Psoas muscle (tissue), 8 donors: ENCODE results near the gene NEURL3. TPM values are rescaled to one million over a fixed set of nuclear protein-coding genes. Genes with fewer than 3 reads are reported as not detected.
A peak's percentile ranks its signal among the peaks of the same experiment; 100 is the strongest.

Experiments used
- ATAC-seq, 4 donors: fragments of 200-7000 bp; cut with Tn5 transposase; one replicate each; pipeline ENCODE4 v1.9.1; 2020; ENCODE audit warnings: moderate library complexity in 3 of 4, mild to moderate bottlenecking in 2 of 4
- DNase-seq, 2 donors: peaks; one replicate each; pipeline ENCODE4 v3.0.0-alpha.2; 2020
- H3K27ac ChIP-seq: fragments of 200-600 bp; one replicate; pipeline ENCODE4 v1.8.0; 2022
- H3K27me3 ChIP-seq, 3 donors: fragments of 200-600 bp in 1 of 3; one replicate each; pipeline versions ENCODE4 v1.6.1 to v1.8.0; 2013 to 2022; ENCODE audit warnings: low read length in 2 of 3, mild to moderate bottlenecking in 2 of 3, moderate library complexity in 1 of 3; ENCODE audit not compliant: insufficient read depth in 3 of 3
- H3K36me3 ChIP-seq, 2 donors: fragments of 200-600 bp in 1 of 2; one replicate each; pipeline versions ENCODE4 v1.6.1 to v1.8.0; 2013 to 2022; ENCODE audit warnings: low read depth in 1 of 2, mild to moderate bottlenecking in 1 of 2, moderate library complexity in 1 of 2; ENCODE audit not compliant: insufficient read depth in 1 of 2
- H3K4me1 ChIP-seq: fragments of 200-600 bp; one replicate; pipeline ENCODE4 v1.8.0; 2022
- H3K4me3 ChIP-seq: fragments of 200-600 bp; one replicate; pipeline ENCODE4 v1.8.0; 2022; ENCODE audit warnings: mild to moderate bottlenecking
- H3K9me3 ChIP-seq: fragments of 200-600 bp; one replicate; pipeline ENCODE4 v1.8.0; 2022
- WGBS, 3 donors: extraction: QIAGEN DNeasy Blood & Tissue Kit; methylation state at CpG; one replicate each; pipeline versions ENCODE4 v1.1.6 to v1.1.7; 2013; 5-methylcytosine and 5-hydroxymethylcytosine counted together
- intact Hi-C, 2 donors: fragments of 100-400 bp; cut with DNase I; formaldehyde crosslinking; loops; one replicate each; pipeline versions ENCODE4 v1.11.0 to v1.14.2; 2022
- polyA plus RNA-seq, 3 donors: library from polyadenylated mRNA; stranded (reverse); fragments of 200-250 nt; gene quantifications; one replicate each; pipeline ENCODE4 v1.2.3, GENCODE V29; 2013
- total RNA-seq, 4 donors: library from RNA; stranded (reverse); fragmentation: NEBNext Ultra II Directional in 2 of 4; extraction: Animal tissue kit (Norgen Biotek cat#: 25700) in 2 of 4; gene quantifications; one replicate each; pipeline versions ENCODE4 v1.2.1 to v1.2.4, GENCODE V29; 2021 to 2023
- TF ChIP-seq, protein P1 (sequence below): fragments of 200-600 bp; IDR thresholded peaks from one replicate; pipeline ENCODE4 v1.8.0; 2022; ENCODE audit warnings: antibody characterized with exemption
- donor health status: healthy with polysubstance abuse.
- donor health status: DM: no; HTN: no; CAD: no; lungs with moderate emphysema.
- donor health status: Bipolar disorder and iron deficiency.
- donor health status: healthy.
- donor health status: DM: yes; HTN: yes; CAD: no.
- donor health status: DM: no; HTN: no; CAD: no.
- donor health status: DM: no; HTN: no; CAD: no.
- donor health status: DM: yes; HTN: yes; CAD: no.

NEURL3 gene
- total and polyA plus RNA-seq, 7 donors, result 0.09 to 0.59 (median 0.09) TPM; not detected in 4

DNA sequence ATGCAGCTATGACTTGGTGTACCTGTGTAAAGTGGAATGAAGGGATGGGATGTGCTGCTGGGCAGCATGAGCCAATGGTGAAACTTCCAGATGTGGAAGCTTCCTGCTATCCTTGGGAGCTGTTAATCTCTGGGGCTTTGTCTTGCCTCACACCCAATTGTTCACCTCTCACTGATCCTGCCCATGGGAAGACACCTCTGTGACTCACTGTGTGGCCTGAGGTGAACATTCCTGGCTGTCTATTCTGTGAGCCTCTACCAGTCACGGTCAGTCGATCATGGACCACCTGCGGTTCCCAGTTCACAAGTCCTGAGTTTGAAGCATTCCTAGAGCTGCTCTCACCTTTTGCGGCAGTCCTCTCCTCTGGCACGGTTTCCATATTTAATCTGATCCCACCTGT lies 12.1 kb downstream of the NEURL3 start:
- WGBS, 3 donors, result 70 to 75% (median 74%) methylated on average over 5 of the region's 5 CpGs
- no peaks in the 10 kb centered on the region for H3K4me1 ChIP-seq
- no peaks in the 10 kb centered on the region for H3K27me3 ChIP-seq
- TF ChIP-seq, protein P1, sequence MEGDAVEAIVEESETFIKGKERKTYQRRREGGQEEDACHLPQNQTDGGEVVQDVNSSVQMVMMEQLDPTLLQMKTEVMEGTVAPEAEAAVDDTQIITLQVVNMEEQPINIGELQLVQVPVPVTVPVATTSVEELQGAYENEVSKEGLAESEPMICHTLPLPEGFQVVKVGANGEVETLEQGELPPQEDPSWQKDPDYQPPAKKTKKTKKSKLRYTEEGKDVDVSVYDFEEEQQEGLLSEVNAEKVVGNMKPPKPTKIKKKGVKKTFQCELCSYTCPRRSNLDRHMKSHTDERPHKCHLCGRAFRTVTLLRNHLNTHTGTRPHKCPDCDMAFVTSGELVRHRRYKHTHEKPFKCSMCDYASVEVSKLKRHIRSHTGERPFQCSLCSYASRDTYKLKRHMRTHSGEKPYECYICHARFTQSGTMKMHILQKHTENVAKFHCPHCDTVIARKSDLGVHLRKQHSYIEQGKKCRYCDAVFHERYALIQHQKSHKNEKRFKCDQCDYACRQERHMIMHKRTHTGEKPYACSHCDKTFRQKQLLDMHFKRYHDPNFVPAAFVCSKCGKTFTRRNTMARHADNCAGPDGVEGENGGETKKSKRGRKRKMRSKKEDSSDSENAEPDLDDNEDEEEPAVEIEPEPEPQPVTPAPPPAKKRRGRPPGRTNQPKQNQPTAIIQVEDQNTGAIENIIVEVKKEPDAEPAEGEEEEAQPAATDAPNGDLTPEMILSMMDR, result no peak
- no peak overlapping the region for H3K4me3 ChIP-seq
- ATAC-seq (no peak), DNase-seq (no peak)
- H3K27ac ChIP-seq, result no peak overlapping the region
- no peaks in the 10 kb centered on the region for H3K36me3 ChIP-seq
- peaks cover 6% of the 10 kb centered on the region for H3K9me3 ChIP-seq
- intact Hi-C loops, result no loop called here

DNA sequence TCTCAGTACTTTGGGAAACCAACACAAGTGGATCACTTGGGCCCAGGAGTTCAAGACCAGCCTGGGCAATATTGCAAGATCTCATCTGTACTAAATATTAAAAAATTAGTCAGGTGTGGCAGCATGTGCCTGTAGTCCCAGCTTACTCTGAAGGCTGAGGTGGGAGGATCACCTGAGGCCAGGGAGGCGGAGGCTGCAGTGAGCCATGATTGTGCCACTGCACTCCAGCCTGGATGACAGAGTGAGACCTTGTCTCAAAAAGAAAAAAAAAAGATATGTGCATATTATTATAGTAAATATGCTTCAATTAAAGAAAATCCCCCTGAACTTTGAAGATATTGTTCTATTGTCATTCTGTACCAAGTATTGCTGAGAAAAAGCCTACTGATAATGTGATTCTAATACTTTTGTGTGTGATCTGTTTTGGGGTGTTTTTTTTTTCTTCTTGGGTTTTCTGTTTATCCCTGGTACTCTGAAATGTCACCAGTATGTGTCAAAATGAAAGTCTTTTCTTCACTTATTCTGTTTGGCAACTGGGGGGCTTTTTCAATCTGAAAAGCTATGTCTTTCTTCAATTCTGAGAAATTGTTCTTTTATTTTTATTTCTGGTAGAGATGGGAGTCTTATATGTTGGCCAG lies 13.2 kb downstream of the NEURL3 start:
- intact Hi-C loops, result no loop called here
- ATAC-seq, result no peak

DNA sequence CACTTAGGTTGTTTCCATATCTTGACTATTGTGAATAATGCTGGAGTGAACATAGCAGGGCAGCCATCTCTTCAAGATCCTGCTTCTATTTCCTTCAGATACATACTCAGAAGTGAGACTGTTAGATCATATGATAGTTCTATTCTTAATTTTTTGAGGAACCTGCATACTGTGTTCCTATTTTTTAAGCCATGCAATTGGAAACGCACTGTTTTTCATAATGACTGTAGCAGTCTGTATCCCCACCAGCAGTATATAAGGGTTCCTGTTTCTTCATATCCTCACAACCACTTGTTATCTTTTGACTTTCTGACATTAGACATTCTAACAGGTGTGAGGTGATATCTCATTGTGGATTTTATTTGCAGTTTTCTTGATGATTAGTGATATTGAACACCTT lies 15.5 kb downstream of the NEURL3 start:
- intact Hi-C loops, result no loop called here
- Histone ChIP-seq H3K36me3 (no peaks in the 10 kb centered on the region), H3K4me3 (no peak overlapping the region), H3K9me3 (peaks cover 6% of the 10 kb centered on the region), H3K4me1 (no peaks in the 10 kb centered on the region), H3K27ac (no peak overlapping the region), H3K27me3 (no peaks in the 10 kb centered on the region)
- ATAC-seq (no peak), DNase-seq (no peak)
- WGBS, 3 donors, result 75 to 84% (median 80%) methylated on average over 1 of the region's 1 CpG
- TF ChIP-seq, protein P1, result no peak

More for the DNA sequence above, 13.2 kb downstream of the NEURL3 start:
- no peaks in the 10 kb centered on the region for H3K36me3 ChIP-seq
- 92 to 97% (median 97%) methylated on average over 1 of the region's 1 CpG for WGBS, 3 donors
- H3K9me3 ChIP-seq, result peaks cover 6% of the 10 kb centered on the region
- no peak overlapping the region for H3K4me3 ChIP-seq
- TF ChIP-seq, protein P1, result no peak
- H3K27me3 ChIP-seq, result no peaks in the 10 kb centered on the region
- H3K4me1 ChIP-seq, result no peaks in the 10 kb centered on the region
- H3K27ac ChIP-seq, result no peak overlapping the region
- DNase-seq, result no peak

DNA sequence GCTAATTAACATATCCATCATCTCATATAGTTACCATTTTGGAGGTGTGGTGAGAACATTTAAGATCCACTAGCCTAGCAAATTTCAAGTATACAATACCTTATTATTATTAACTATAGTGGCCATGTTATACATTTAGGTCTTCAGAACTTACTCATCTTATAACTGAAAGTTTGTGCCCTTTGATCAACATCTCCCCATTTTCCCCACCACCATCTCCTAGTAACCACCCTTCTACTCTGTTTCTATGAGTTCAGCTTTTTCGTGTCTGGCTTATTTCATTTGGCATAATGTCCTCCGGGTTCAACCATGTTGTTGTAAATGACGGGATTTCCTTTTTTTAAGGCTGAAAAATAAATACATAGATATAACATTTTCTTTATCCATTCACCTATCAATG lies 15.9 kb downstream of the NEURL3 start:
- intact Hi-C loops, result no loop called here
- DNase-seq (no peak), ATAC-seq (no peak)
- TF ChIP-seq, protein P1, result no peak
- WGBS, 3 donors, result 89 to 91% (median 89%) methylated on average over 3 of the region's 3 CpGs
- Histone ChIP-seq H3K4me1 (no peaks in the 10 kb centered on the region), H3K9me3 (peaks cover 4% of the 10 kb centered on the region), H3K36me3 (no peaks in the 10 kb centered on the region), H3K4me3 (no peak overlapping the region), H3K27ac (no peak overlapping the region), H3K27me3 (no peaks in the 10 kb centered on the region)

DNA sequence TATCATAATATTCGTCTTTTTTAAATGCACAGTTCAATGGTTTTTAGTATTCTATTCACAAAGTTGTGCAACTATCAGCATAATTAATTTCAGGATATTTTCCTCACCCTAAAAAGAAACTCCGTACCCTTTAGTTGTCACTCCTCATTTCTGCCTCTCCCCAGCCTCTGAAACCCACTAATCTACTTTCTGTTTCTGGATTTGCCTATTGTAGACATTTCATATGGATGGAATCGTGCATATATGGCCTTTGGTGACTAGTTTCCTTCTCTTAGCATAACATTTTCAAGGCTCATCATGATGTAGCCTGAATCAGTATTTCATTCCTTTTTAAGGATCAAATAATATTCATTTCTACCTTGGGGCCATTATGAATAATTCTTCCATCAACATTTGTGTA lies 18.5 kb downstream of the NEURL3 start:
- Histone ChIP-seq H3K4me1 (no peaks in the 10 kb centered on the region), H3K9me3 (no peaks in the 10 kb centered on the region), H3K4me3 (peak overlapping the region; percentile 67), H3K27me3 (no peaks in the 10 kb centered on the region), H3K36me3 (no peaks in the 10 kb centered on the region), H3K27ac (peak overlapping the region; percentile 79)
- TF ChIP-seq, protein P1, result no peak
- no peak for DNase-seq
- intact Hi-C loops, result no loop called here
- WGBS, 3 donors, result 61 to 68% (median 62%) methylated on average over 3 of the region's 3 CpGs
- no peak for ATAC-seq
